ENCODE results near the gene VPS13A.
A peak's percentile ranks its signal among the peaks of the same experiment; 100 is the strongest.
"Not testable (repeated sequence)": the region's sequence is repeated elsewhere in the genome, so short reads cannot be mapped to it uniquely, and the experiment has no call there.

The VPS13A gene

GRCh38 chr9:77429928-77430327, 252.6 kb downstream of the VPS13A start:
- DNase-seq, result no peak

GRCh38 chr9:77432053-77432452, 254.7 kb downstream of the VPS13A start:
- no peak for DNase-seq

GRCh38 chr9:77433675-77434445, 256.5 kb downstream of the VPS13A start:
- DNase-seq, result peak; percentile 11

- no peak for DNase-seq
These were observed 257.9 kb downstream of the VPS13A start for GRCh38 chr9:77435277-77435676.

- DNase-seq, result no peak
These were observed 258.4 kb downstream of the VPS13A start for GRCh38 chr9:77435688-77436087.

- DNase-seq, result no peak
These were observed 261.3 kb downstream of the VPS13A start for GRCh38 chr9:77438653-77439052.

- DNase-seq, result no peak
These were observed 262.7 kb downstream of the VPS13A start for GRCh38 chr9:77440057-77440456.

- DNase-seq, result not testable (repeated sequence)
These were observed 263.8 kb downstream of the VPS13A start for GRCh38 chr9:77441124-77441523.

GRCh38 chr9:77442436-77442835, 265.1 kb downstream of the VPS13A start:
- no peak for DNase-seq

GRCh38 chr9:77447646-77448045, 270.3 kb downstream of the VPS13A start:
- no peak for DNase-seq

GRCh38 chr9:77449240-77450084, 272.1 kb downstream of the VPS13A start:
- DNase-seq, result no peak

GRCh38 chr9:77450085-77450475, 272.7 kb downstream of the VPS13A start:
- no peak for DNase-seq

- DNase-seq, result no peak
These were observed 274.2 kb downstream of the VPS13A start for GRCh38 chr9:77451507-77451906.

- DNase-seq, result peak; percentile 75
These were observed 276.7 kb downstream of the VPS13A start for GRCh38 chr9:77453825-77454647.

- no peak for DNase-seq
These were observed 277.3 kb downstream of the VPS13A start for GRCh38 chr9:77454663-77455062.

- DNase-seq, result peak; percentile 19
These were observed 278.1 kb downstream of the VPS13A start for GRCh38 chr9:77455312-77455927.

- peak; percentile 61 for DNase-seq
These were observed 279.6 kb downstream of the VPS13A start for GRCh38 chr9:77456829-77457437.

GRCh38 chr9:77457916-77458592, 280.7 kb downstream of the VPS13A start:
- DNase-seq, result peak; percentile 11

GRCh38 chr9:77460938-77461337, 283.6 kb downstream of the VPS13A start:
- DNase-seq, result no peak

GRCh38 chr9:77462066-77462465, 284.7 kb downstream of the VPS13A start:
- DNase-seq, result no peak

- no peak for DNase-seq
These were observed 285.8 kb downstream of the VPS13A start for GRCh38 chr9:77463151-77463550.

- DNase-seq, result no peak
These were observed 287.3 kb downstream of the VPS13A start for GRCh38 chr9:77464661-77465060.
